Hippocampal formation (tissue), 2 donors: ENCODE measurements around the gene OR2H1.

Source experiments
- DNase-seq, 2 donors: peaks; one replicate each; lab custom pipeline; 2025; lab: John Stamatoyannopoulos, UW

OR2H1 gene

DNA sequence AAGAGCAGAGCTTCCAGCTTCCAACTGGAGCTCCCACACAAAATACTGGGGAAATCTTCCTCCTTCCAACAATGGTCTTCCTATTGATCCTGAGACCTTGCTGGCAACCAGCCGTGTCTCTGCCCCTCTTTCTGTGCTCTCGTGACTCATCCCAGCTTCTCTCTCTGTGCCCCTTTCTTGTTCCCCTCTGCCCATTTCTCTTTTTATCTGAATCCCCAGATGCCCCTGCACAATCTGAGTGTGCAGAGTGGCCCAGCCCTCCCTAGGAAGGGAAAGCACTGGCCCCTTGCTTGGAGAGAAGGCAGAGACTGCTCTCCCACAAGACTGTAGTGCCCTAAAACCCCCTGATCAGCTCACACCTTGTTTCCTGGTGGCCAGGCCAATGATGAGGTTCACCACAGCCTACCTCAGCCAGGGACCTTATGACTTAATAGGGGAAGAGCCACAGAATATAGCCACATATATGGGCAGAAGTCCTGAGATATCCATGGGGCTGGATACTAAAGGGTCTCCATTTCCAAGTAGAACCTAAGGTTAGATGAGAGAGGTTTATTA is 53.9 kb downstream of the OR2H1 start:
- DNase-seq = no peak
